ENCODE results near the gene SHISAL1.

SHISAL1 gene

DNA sequence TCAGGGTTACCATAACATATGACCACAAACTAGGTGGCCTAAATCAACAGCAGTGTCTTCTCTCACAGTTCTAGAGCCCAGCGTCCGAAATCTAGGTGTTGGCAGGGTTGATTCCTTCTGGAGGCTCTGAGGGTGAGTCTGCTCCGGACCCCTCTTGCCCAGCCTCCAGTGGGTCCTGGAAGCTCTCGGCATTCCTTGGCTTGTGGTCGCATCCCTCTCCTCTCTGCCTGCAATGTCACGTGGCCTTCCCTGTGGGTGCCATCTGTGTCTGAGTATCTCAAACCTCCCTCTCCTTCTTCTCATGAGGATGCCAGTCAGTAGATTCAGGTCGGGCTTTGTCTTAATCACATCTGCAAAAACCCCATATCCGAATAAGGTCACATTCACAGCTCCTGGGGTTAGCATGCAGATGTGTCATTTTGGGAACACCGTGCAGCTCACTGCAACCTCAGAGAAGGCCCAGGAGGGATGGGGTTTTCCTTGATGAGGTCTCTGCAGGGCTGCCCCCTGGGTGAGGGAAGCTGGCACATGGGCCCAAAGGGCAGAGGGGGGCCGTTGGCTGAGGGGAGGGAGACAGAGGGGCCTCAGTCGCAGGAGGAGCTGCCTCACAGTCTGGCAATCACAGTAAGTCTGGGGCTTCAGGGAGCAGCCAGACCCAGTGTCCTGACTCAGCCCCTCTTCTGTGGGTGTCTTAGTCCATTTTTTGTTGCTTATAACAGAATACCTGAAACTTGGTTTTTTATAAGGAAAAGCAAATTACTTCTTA is 90.9 kb downstream of the SHISAL1 start:
- Histone ChIP-seq H3K4me3 (replicated peaks; ENCODE audit: low read depth, low read length) (no peak overlapping the region), H3K27me3 (replicated peaks; ENCODE audit: control insufficient read depth, insufficient read depth, low read length) (no peaks in the 10 kb centered on the region; the same call in 1 of the 2 replicates), H3K36me3 (ENCODE audit: control insufficient read depth, insufficient read depth, low read length) (no peaks in the 10 kb centered on the region)
- no peak for TF ChIP-seq CTCF (IDR thresholded peaks at IDR 0.05; ENCODE audit: insufficient read depth, low read length, poor library complexity, severe bottlenecking)
- no peak for DNase-seq (ENCODE audit: extremely low read depth, insufficient read length)

DNA sequence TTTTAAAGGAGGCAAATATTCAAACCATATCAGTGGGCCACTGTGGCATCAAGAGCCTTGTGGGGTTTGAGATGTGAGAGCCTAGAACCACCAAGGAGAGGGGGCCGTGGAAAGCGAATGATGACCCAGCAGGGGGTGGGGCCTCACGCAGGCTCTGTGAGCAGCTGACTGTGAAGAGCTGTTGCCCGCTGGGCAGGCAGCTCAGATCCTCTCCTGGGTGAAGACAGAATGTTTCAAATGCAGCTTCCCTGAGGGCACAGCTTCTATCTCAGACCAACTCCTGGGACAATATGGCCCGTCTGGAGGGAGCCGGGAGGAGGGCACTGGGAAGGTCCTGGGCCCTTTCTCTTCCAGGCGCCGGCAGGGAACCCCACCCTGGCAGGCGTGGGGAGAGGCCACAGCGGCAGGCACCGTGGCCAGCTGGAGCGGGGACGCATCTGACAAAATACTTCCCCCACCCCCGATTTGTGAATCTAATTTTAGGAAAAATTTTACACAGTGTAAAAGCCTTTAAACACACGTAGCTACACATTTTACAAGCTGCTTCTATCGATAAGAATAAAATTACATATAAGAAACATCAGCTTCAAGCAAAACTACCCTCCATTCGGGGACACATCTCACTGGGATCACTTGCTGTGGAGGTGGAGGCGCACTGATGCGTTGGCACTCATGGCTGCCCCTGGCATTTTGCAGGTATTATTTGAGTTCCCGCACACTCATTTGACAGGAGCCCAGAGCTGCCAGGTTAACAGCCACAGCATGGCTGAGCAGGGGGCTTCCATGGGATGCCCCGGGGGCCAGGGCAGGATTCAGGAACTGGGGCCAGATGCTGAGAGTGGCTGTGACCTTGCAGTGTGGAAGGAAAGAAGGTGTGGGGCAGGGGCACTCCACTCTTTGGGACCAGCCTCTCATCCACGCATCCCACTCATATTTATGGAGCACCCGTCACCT is 91.7 kb downstream of the SHISAL1 start:
- DNase-seq (ENCODE audit: extremely low read depth, insufficient read length): no peak
- Histone ChIP-seq H3K27me3 (replicated peaks; ENCODE audit: control insufficient read depth, insufficient read depth, low read length) (no peaks in the 10 kb centered on the region; the same call in 1 of the 2 replicates), H3K36me3 (ENCODE audit: control insufficient read depth, insufficient read depth, low read length) (no peaks in the 10 kb centered on the region), H3K4me3 (replicated peaks; ENCODE audit: low read depth, low read length) (no peak overlapping the region)
- TF ChIP-seq CTCF (IDR thresholded peaks at IDR 0.05; ENCODE audit: insufficient read depth, low read length, poor library complexity, severe bottlenecking): no peak

DNA sequence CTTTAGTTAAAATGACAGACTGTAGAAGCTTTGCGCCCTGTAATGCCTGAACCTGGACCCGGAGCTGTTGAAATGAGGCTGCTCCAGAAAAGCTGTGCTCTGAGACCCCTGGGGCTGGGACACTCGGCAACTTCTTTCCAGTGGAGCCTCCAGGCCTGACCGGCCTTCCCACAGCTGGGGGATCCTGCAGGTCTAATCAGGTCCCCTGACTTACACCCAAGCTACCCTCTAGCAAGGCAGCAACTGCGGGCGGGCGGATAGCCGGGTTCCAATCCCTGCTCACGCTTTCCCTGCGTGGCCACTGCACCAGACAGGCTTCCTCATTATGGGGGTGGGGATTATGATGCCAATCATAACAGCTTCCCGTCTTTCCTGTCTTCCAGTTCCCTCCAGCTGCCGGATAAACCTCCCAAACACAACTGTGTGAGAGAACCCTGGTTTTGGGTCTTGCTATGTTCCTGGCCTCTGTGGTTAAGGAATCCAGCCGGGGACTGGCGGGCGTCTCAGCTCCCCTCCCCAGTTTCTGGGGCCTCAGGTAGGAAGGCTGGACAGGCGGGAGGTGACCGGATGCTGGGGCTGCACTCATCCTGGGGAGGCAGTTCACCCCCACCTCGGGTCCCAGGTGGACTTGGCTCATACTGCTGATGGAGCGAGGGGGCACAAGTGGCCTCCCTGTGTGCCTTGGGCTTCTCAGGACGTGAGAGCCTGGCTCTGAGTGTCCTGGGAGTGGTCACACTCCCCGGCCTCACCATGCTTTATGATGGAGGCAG is 93.5 kb downstream of the SHISAL1 start:
- no peak for TF ChIP-seq CTCF (IDR thresholded peaks at IDR 0.05; ENCODE audit: insufficient read depth, low read length, poor library complexity, severe bottlenecking)
- H3K27me3 ChIP-seq (replicated peaks; ENCODE audit: control insufficient read depth, insufficient read depth, low read length): no peaks in the 10 kb centered on the region; the same call in 1 of the 2 replicates

GRCh38 chr22:44218071-44218470 is 94.7 kb downstream of the SHISAL1 start:
- no peak for DNase-seq (ENCODE audit: extremely low read depth, insufficient read length)
- no peak for TF ChIP-seq CTCF (IDR thresholded peaks at IDR 0.05; ENCODE audit: insufficient read depth, low read length, poor library complexity, severe bottlenecking)

More for the DNA sequence above, 93.5 kb downstream of the SHISAL1 start:
- Histone ChIP-seq H3K36me3 (ENCODE audit: control insufficient read depth, insufficient read depth, low read length) (no peaks in the 10 kb centered on the region), H3K4me3 (replicated peaks; ENCODE audit: low read depth, low read length) (no peak overlapping the region)
- no peak for DNase-seq (ENCODE audit: extremely low read depth, insufficient read length)

GRCh38 chr22:44217346-44217745 is 95.4 kb downstream of the SHISAL1 start:
- no peaks in the 10 kb centered on the region for H3K36me3 ChIP-seq (ENCODE audit: control insufficient read depth, insufficient read depth, low read length)
- no peak overlapping the region for H3K4me3 ChIP-seq (replicated peaks; ENCODE audit: low read depth, low read length)
- TF ChIP-seq CTCF (IDR thresholded peaks at IDR 0.05; ENCODE audit: insufficient read depth, low read length, poor library complexity, severe bottlenecking): no peak
- no peaks in the 10 kb centered on the region; the same call in 1 of the 2 replicates for H3K27me3 ChIP-seq (replicated peaks; ENCODE audit: control insufficient read depth, insufficient read depth, low read length)
- no peak for DNase-seq (ENCODE audit: extremely low read depth, insufficient read length)

More at GRCh38 chr22:44218071-44218470, 94.7 kb downstream of the SHISAL1 start:
- no peaks in the 10 kb centered on the region for H3K36me3 ChIP-seq (ENCODE audit: control insufficient read depth, insufficient read depth, low read length)
- H3K4me3 ChIP-seq (replicated peaks; ENCODE audit: low read depth, low read length): no peak overlapping the region
- no peaks in the 10 kb centered on the region; the same call in 1 of the 2 replicates for H3K27me3 ChIP-seq (replicated peaks; ENCODE audit: control insufficient read depth, insufficient read depth, low read length)
